GM20000 (cell line): ENCODE results near the gene CEP44.
"Not testable (repeated sequence)": the region's sequence is repeated elsewhere in the genome, so short reads cannot be mapped to it uniquely, and the experiment has no call there.

Experiments used
- DNase-seq: peaks from one replicate; pipeline ENCODE4 v3.0.0; 2012; ENCODE audit warnings: low spot score
- TF ChIP-seq, protein P1 (sequence below): IDR thresholded peaks from 2 replicates; pipeline ENCODE4 v1.5.1; 2012; ENCODE audit warnings: mild to moderate bottlenecking, control low read depth; ENCODE audit errors: extremely low read depth, missing control alignments

The CEP44 gene

GRCh38 chr4:174292473-174292872 is 8.8 kb downstream of the CEP44 start:
- TF ChIP-seq, protein P1, sequence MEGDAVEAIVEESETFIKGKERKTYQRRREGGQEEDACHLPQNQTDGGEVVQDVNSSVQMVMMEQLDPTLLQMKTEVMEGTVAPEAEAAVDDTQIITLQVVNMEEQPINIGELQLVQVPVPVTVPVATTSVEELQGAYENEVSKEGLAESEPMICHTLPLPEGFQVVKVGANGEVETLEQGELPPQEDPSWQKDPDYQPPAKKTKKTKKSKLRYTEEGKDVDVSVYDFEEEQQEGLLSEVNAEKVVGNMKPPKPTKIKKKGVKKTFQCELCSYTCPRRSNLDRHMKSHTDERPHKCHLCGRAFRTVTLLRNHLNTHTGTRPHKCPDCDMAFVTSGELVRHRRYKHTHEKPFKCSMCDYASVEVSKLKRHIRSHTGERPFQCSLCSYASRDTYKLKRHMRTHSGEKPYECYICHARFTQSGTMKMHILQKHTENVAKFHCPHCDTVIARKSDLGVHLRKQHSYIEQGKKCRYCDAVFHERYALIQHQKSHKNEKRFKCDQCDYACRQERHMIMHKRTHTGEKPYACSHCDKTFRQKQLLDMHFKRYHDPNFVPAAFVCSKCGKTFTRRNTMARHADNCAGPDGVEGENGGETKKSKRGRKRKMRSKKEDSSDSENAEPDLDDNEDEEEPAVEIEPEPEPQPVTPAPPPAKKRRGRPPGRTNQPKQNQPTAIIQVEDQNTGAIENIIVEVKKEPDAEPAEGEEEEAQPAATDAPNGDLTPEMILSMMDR: no peak
- no peak for DNase-seq

DNA sequence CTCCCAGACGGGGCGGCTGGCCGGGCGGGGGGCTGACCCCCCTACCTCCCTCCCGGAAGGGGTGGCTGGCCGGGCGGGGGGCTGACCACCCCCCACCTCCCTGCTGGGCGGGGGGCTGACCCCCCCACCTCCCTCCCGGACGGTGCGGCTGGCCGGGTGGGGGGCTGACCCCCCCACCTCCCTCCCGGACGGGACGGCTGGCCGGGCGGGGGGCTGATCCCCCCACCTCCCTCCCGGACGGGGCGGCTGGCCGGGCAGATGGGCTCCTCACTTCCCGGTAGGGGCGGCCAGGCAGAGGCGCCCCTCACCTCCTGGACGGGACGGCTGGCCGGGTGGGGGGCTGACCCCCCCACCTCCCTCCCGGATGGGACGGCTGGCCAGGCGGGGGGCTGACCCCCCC is 10.9 kb downstream of the CEP44 start:
- not testable (repeated sequence) for DNase-seq

DNA sequence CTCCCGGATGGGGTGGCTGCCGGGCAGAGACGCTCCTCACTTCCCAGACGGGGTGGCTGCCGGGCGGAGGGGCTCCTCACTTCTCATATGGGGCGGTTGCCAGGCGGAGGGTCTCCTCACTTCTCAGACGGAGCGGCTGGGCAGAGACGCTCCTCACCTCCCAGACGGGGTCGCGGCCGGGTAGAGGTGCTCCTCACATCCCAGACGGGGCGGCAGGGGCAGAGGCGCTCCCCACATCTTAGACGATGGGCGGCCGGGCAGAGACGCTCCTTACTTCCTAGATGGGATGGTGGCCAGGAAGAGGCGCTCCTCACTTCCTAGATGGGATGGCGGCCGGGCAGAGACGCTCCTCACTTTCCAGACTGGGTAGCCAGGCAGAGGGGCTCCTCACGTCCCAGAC is 11.4 kb downstream of the CEP44 start:
- DNase-seq: not testable (repeated sequence)

GRCh38 chr4:174303687-174304086 is 20.0 kb downstream of the CEP44 start:
- TF ChIP-seq, protein P1: no peak

GRCh38 chr4:174304664-174305063 is 21.0 kb downstream of the CEP44 start:
- TF ChIP-seq, protein P1: no peak
- DNase-seq: no peak

More at GRCh38 chr4:174303687-174304086, 20.0 kb downstream of the CEP44 start:
- no peak for DNase-seq

DNA sequence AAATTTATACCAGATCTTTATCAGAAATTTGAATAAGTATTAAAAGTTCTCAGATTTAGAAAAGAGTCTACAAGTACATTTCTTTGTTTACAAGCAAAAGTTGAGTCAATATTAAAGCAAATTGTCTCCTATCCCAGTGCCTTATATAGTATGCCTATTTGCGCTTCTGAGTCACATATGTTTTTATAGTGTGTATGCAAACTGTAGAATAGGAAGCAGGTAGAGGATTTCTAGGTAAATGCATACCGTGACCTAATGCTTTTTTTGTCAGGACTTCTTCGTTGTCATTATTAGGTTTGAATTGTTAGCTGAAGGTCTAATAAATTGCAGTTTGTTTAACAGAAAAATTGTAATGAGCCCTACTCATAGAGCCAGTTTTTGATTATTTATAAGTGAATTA is 22.2 kb downstream of the CEP44 start:
- no peak for DNase-seq
- TF ChIP-seq, protein P1: no peak

DNA sequence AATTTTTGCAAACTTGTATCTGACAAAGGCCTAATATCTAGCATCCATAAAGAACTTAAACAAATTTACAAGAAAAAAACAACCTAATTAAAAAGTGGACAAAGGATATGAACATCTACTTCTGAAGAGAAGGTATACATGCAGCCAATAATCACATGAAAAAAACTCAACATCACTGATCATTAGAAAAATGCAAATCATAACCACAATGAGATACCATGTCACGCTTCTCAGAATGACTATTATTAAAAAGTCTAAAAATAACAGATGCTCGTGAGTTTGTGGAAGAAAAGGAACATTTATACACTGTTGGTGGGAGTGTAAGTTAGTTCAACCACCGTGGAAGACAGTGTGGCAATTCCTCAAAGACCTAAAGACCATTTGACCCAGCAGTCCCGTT is 24.0 kb downstream of the CEP44 start:
- TF ChIP-seq, protein P1: no peak
- no peak for DNase-seq

GRCh38 chr4:174312993-174313392 is 29.3 kb downstream of the CEP44 start:
- no peak for DNase-seq
- TF ChIP-seq, protein P1: no peak

DNA sequence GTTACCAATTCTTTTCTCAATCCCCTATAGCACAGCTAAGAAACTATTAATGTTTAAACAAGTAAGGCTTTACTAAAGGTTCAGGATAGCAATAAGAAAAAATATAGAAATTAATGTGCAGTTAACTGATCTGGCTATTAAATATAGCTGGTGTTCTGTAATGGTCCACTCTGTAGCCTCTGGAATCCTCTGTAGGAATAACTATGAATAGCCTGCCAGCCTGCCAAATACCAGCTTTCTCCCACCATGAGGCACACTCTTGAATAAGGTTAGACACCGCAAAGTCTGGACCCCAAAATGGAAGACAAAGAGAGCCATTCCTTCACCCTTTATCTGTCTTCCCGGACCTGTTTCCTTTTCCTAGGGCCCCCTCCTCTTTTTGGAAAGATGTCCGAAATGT is 30.6 kb downstream of the CEP44 start:
- no peak for DNase-seq

More for the DNA sequence above, 30.6 kb downstream of the CEP44 start:
- TF ChIP-seq, protein P1: no peak
